Caco-2 (cell line): ENCODE results near the gene COL6A2. TPM values are rescaled to one million over a fixed set of nuclear protein-coding genes. Genes with fewer than 3 reads are reported as not detected.

Experiments used
- BruUV-seq: library from RNA; stranded (reverse); fragments of 400-500 nt; replicated peaks from 2 replicates; lab custom pipeline; 2021; lab: Mats Ljungman, UMichigan
- CTCF ChIA-PET: fragments of 300-600 bp; sonication (Branson Sonifier 250); formaldehyde crosslinking; loops from one replicate; lab custom pipeline; 2022; ENCODE audit warnings: antibody characterized with exemption; lab: Charles Lee
- POLR2A ChIA-PET: fragments of 300-600 bp; sonication (Branson Sonifier 250); formaldehyde crosslinking; loops from one replicate; lab custom pipeline; 2022; ENCODE audit warnings: antibody characterized with exemption; lab: Charles Lee
- DNase-seq, 2 experiments: peaks; one replicate each; pipeline versions ENCODE4 v3.0.0 to v3.0.0-alpha.2; 2020 to 2022
- H3K27me3 ChIP-seq: replicated peaks from 2 replicates; pipeline ENCODE4 v1.6.0; 2011; ENCODE audit warnings: low read length; ENCODE audit not compliant: control insufficient read depth, insufficient read depth
- H3K36me3 ChIP-seq: 2 replicates; pipeline ENCODE4 v1.5.1; 2011; ENCODE audit warnings: low read length; ENCODE audit not compliant: control insufficient read depth, insufficient read depth
- H3K4me1 ChIP-seq: fragments of 250-450 bp; sonication (Bioruptor Pico); 2 replicates; pipeline ENCODE4 v1.5.1; 2020; ENCODE audit warnings: mild to moderate bottlenecking
- H3K4me3 ChIP-seq: 2 replicates; pipeline ENCODE4 v1.5.1; 2011; ENCODE audit warnings: low read depth, mild to moderate bottlenecking, control low read depth, low read length
- H3K9me3 ChIP-seq: fragments of 250-450 bp; sonication (Bioruptor Pico); 2 replicates; pipeline ENCODE4 v1.5.1; 2020; ENCODE audit warnings: mild to moderate bottlenecking, moderate library complexity
- H3K27ac Mint-ChIP-seq: one replicate; pipeline ENCODE4 v1.8.0; 2022; ENCODE audit warnings: mixed read lengths; ENCODE audit not compliant: unreplicated experiment
- H3K27me3 Mint-ChIP-seq: one replicate; pipeline ENCODE4 v1.8.0; 2022; ENCODE audit warnings: mixed read lengths; ENCODE audit not compliant: insufficient read depth, unreplicated experiment
- H3K36me3 Mint-ChIP-seq: one replicate; pipeline ENCODE4 v1.8.0; 2022; ENCODE audit warnings: mild to moderate bottlenecking, mixed read lengths; ENCODE audit not compliant: insufficient read depth, unreplicated experiment
- H3K4me1 Mint-ChIP-seq: one replicate; pipeline ENCODE4 v1.8.0; 2022; ENCODE audit warnings: low read depth, mixed read lengths; ENCODE audit not compliant: unreplicated experiment
- H3K4me3 Mint-ChIP-seq: one replicate; pipeline ENCODE4 v1.8.0; 2022; ENCODE audit warnings: mild to moderate bottlenecking, moderate library complexity, mixed read lengths; ENCODE audit not compliant: unreplicated experiment
- H3K9me3 Mint-ChIP-seq: one replicate; pipeline ENCODE4 v1.8.0; 2022; ENCODE audit warnings: mixed read lengths; ENCODE audit not compliant: unreplicated experiment
- CTCF ChIP-seq, 2 experiments: fragments of 200-600 bp in 1 of 2; IDR thresholded peaks; 1 replicate in 1 of 2; 2 replicates in 1 of 2; pipeline versions ENCODE4 v1.5.1 to v1.8.0; 2011 to 2022; ENCODE audit warnings: antibody characterized with exemption in 1 of 2, control low read depth in 1 of 2, inconsistent platforms in 1 of 2, low read depth in 1 of 2, low read length in 1 of 2, mild to moderate bottlenecking in 1 of 2, moderate library complexity in 1 of 2; ENCODE audit not compliant: insufficient read depth in 1 of 2, severe bottlenecking in 1 of 2, unreplicated experiment in 1 of 2
- intact Hi-C: fragments of 100-400 bp; cut with micrococcal nuclease; formaldehyde crosslinking; loops from one replicate; pipeline ENCODE4 v1.10.0; 2022; ENCODE audit not compliant: unreplicated experiment
- total RNA-seq: library from RNA; stranded (reverse); gene quantifications from 2 replicates; pipeline ENCODE4 v1.2.3, GENCODE V29; 2022

The COL6A2 gene
- total RNA-seq, 1 experiment from 2014 or later, result 8.8 TPM

- Mint-ChIP-seq H3K27me3 (no peaks in the 10 kb centered on the region), H3K4me1 (no peaks in the 10 kb centered on the region), H3K36me3 (no peaks in the 10 kb centered on the region), H3K4me3 (no peak overlapping the region), H3K27ac (no peak overlapping the region), H3K9me3 (no peaks in the 10 kb centered on the region)
- no peak overlapping the region for H3K4me3 ChIP-seq
- CTCF ChIA-PET, result interaction anchor here (0.5 kb wide), 1 partner anchor 339 kb away, joined by 3 read pairs; no protein-coding TSS in a partner anchor
- H3K36me3 ChIP-seq, result no peaks in the 10 kb centered on the region
- intact Hi-C loops, result no loop called here
- POLR2A ChIA-PET, result no interaction called here
- H3K27me3 ChIP-seq, result no peaks in the 10 kb centered on the region
- DNase-seq, result peak in 1 of 2 experiments; percentile 36
- BruUV-seq, result no TSS peak
- H3K9me3 ChIP-seq, result no peaks in the 10 kb centered on the region
- TF ChIP-seq CTCF (IDR thresholded peaks at IDR 0.05; ENCODE audit: insufficient read depth in 1 of 2, low read depth in 1 of 2, low read length in 1 of 2, severe bottlenecking in 1 of 2, unreplicated experiment in 1 of 2), result no peak
- H3K4me1 ChIP-seq, result no peaks in the 10 kb centered on the region
Measured at GRCh38 chr21:46126309-46127238, 28.7 kb downstream of the COL6A2 start.

GRCh38 chr21:46127239-46128105 lies 29.6 kb downstream of the COL6A2 start:
- CTCF ChIA-PET, result interaction anchor here (0.5 to 2.7 kb wide), 3 partner anchors 16 to 338 kb away, joined by 3 to 7 read pairs (median 3); no protein-coding TSS in a partner anchor

More at GRCh38 chr21:46127239-46128105, 29.6 kb downstream of the COL6A2 start:
- BruUV-seq, result no TSS peak
- DNase-seq, result peak in 1 of 2 experiments; percentile 29
- no peaks in the 10 kb centered on the region for H3K27me3 Mint-ChIP-seq
- H3K9me3 Mint-ChIP-seq, result no peaks in the 10 kb centered on the region
- no peaks in the 10 kb centered on the region for H3K36me3 Mint-ChIP-seq
- H3K9me3 ChIP-seq, result no peaks in the 10 kb centered on the region
- TF ChIP-seq CTCF (IDR thresholded peaks at IDR 0.05; ENCODE audit: insufficient read depth in 1 of 2, low read depth in 1 of 2, low read length in 1 of 2, severe bottlenecking in 1 of 2, unreplicated experiment in 1 of 2), result no peak
- H3K27me3 ChIP-seq, result no peaks in the 10 kb centered on the region
- H3K4me1 ChIP-seq, result no peaks in the 10 kb centered on the region
- intact Hi-C loops, result no loop called here
- H3K27ac Mint-ChIP-seq, result no peak overlapping the region
- POLR2A ChIA-PET, result no interaction called here
- H3K4me3 Mint-ChIP-seq, result no peak overlapping the region
- H3K4me3 ChIP-seq, result no peak overlapping the region
- H3K4me1 Mint-ChIP-seq, result no peaks in the 10 kb centered on the region
- H3K36me3 ChIP-seq, result no peaks in the 10 kb centered on the region
